Left renal cortex interstitium (tissue), 4 donors: Measurements from ENCODE around the gene ALX1. TPM values are rescaled to one million over a fixed set of nuclear protein-coding genes. Genes with fewer than 3 reads are reported as not detected.
"Not testable (repeated sequence)": the region's sequence is repeated elsewhere in the genome, so short reads cannot be mapped to it uniquely, and the experiment has no call there.

Source experiments
- DNase-seq, 4 donors: peaks; one replicate each; pipeline ENCODE4 v3.0.0-alpha.2; 2013; ENCODE audit warnings: low read depth in 4 of 4, low spot score in 2 of 4, missing footprints in 1 of 4
- polyA plus RNA-seq, 4 donors: library from polyadenylated mRNA; unstranded; fragments of 120-200 nt; gene quantifications; one replicate each; pipeline ENCODE4 v1.2.1, GENCODE V29; 2013; ENCODE audit not compliant: insufficient read length in 4 of 4

The ALX1 gene
- polyA plus RNA-seq, 4 donors = 22.5 to 55.4 (median 40.1) TPM

DNA sequence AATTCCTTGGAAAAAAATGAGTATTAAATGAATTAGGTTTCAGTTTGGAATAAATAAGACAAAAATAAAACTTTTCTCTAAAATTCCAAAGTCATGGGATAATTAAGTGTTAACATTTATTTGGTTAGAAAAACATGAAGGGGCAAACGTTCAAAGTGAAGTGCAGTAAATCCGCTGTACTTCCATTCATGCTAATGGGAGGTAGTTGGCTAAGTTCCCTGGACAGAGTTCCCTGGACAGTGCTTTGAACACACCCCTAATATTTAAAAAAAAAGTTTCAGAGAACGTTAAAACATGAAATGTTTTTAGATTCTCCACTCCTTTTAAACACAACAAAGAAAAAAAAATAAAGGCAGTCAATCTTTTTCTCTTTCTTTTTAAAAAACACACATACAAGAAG lies 16.3 kb downstream of the ALX1 start:
- no peak for DNase-seq

DNA sequence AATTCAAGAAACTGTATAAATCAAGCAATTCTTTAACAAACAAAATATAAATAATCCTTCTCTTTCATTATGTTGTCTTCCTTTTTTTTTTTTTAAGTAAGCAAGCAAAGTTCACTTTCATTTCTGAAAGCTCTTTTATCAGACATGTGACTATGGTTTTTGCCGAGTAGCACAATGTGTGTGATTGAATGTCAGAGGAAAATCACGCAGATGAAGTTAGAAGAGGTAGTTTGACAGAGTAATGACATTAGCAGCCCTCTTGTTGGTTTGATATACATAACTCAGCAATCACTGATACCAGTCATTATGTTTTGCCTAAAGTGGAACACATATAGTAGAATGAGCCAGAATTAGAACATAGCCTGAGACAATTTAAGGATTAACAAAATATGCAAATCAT lies 19.0 kb downstream of the ALX1 start:
- no peak for DNase-seq

- no peak for DNase-seq
Observed at GRCh38 chr12:85301051-85301450, 21.0 kb downstream of the ALX1 start.

DNA sequence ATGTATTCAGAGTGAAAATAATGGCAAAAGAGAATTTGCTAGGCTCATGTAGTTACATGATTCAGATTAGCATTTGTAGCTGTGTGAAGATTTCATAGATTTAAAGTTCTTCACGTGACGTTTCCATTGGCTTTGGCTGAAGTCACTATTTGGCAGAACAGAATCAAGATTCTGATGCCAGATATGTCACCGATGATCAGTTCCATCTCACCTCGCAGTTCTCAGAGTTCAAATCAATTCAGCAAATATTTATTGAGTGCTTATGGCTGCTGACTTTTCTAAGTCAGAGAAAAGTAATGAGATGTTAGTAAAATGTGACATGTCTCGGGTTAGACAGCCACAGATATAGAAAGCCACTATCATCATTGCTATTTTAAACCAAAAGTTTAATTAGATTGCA lies 28.4 kb downstream of the ALX1 start:
- no peak for DNase-seq

DNA sequence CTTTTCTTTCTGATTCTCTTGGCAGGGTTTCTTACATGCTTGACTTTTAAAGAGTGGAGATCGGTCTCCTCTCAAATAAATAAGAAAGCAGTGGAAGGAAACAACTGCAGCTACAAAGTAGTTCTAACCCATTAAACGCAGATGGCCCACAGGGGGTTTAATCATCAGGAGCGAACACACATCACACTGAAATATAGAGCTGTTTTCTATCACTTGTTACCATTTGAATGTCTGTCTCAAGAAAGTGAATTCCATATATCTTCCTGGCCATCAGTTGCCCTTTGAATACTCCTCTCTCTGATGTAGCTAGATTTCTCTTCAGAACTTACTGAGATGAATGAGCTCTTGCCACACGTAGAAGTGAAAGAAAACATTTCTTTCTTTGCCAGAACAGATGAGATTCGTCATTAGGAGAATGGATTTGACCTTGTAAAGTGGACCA lies 29.1 kb downstream of the ALX1 start:
- DNase-seq = peak in 3 of 4 donors; percentile 66 to 81 (median 70)

GRCh38 chr12:85310025-85310424 lies 30.0 kb downstream of the ALX1 start:
- no peak for DNase-seq

DNA sequence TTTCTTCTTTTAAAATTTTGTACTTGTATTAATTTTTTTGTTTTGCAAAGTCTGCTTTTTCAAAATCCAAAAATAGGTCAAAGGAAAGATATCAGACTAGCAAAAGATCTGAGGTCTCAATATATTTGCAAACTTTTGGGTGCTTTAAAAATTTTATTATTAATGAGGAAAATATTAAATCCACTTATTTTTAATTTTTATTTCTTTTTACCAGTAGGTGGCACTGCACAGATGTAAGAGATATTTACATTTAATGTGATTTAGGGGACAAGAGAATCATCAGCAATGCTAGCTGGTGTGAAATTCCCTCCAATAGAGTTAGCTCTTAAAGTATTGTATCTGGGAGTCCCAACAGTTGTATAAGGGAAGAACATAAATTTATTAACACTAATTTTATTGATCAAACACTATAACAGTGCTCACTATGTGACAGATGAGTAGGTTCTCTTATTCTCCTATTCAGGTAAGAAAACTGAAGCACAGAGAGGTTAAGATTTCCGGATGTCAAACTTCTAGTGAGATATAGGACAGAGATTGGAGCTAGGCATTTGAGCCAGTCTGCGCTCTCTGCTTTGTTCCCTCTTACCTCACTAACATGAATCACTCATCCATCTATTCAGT lies 30.5 kb downstream of the ALX1 start:
- no peak for DNase-seq

- not testable (repeated sequence) for DNase-seq
Observed at GRCh38 chr12:85317866-85318636, 38.0 kb downstream of the ALX1 start.

GRCh38 chr12:85322715-85323114 lies 42.7 kb downstream of the ALX1 start:
- DNase-seq = no peak

DNA sequence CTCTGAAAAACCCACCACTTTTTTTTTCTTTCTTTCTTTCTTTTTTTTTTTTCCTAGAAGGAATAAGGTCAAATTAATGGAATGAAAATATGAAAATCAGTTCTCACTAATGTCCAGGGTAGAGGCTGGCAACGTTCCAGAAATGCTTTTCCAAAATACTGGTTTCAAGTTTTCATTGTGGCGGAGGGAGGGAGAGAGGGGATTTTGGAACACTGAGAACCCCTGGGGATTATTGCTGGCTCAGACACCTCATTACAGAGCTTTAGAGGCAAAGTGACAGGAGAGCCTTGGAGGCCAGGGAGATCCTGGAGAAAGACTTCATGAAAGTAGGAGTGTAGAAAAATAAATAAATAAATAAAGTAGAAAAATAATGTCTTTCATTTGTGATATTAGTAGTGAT lies 45.4 kb downstream of the ALX1 start:
- DNase-seq = no peak

GRCh38 chr12:85329913-85330312 lies 49.9 kb downstream of the ALX1 start:
- DNase-seq = no peak

GRCh38 chr12:85348779-85349178 lies 68.8 kb downstream of the ALX1 start:
- no peak for DNase-seq

- no peak for DNase-seq
Observed at GRCh38 chr12:85350356-85350755, 70.3 kb downstream of the ALX1 start.

Other genes with a start within 250 kb of the ALX1 start
- gene TSPAN19, start 243.9 kb upstream of the ALX1 start, polyA plus RNA-seq = under 1 TPM; 0.58 to 0.75 (median 0.60) TPM
- 10 to 100 TPM; 27.8 to 46.8 (median 37.2) TPM for gene LRRIQ1, start 243.9 kb upstream of the ALX1 start, polyA plus RNA-seq